NCI-H2171 treated with DMSO at 0.1 percent for 48 hours (cell line): ENCODE data around the gene GORAB.
A peak's percentile ranks its signal among the peaks of the same experiment; 100 is the strongest.

Source experiments
- DNase-seq: peaks from one replicate; lab custom pipeline; 2025; lab: John Stamatoyannopoulos, UW

The GORAB gene

GRCh38 chr1:170531758-170532657 lies at the start of gene GORAB:
Gene GORAB (plus strand): TSS chr1:170532166. CDS start chr1:170532224, 58 bp downstream.
- DNase-seq: peak; percentile 91

GRCh38 chr1:170483051-170483450 lies 48.9 kb upstream of the GORAB start:
- no peak for DNase-seq

- no peak for DNase-seq
These were observed 44.5 kb upstream of the GORAB start for GRCh38 chr1:170487503-170487902.

- DNase-seq: no peak
These were observed 40.7 kb upstream of the GORAB start for GRCh38 chr1:170491291-170491690.

GRCh38 chr1:170494369-170494768 lies 37.6 kb upstream of the GORAB start:
- no peak for DNase-seq

GRCh38 chr1:170495006-170495405 lies 37.0 kb upstream of the GORAB start:
- no peak for DNase-seq

- no peak for DNase-seq
These were observed 33.1 kb upstream of the GORAB start for GRCh38 chr1:170498876-170499275.

- no peak for DNase-seq
These were observed 28.3 kb upstream of the GORAB start for GRCh38 chr1:170503665-170504064.

- DNase-seq: no peak
These were observed 21.8 kb upstream of the GORAB start for GRCh38 chr1:170510163-170510562.

GRCh38 chr1:170511038-170511437 lies 20.9 kb upstream of the GORAB start:
- DNase-seq: no peak

GRCh38 chr1:170513138-170513537 lies 18.8 kb upstream of the GORAB start:
- no peak for DNase-seq

- no peak for DNase-seq
These were observed 13.7 kb upstream of the GORAB start for GRCh38 chr1:170518185-170518834.

GRCh38 chr1:170518965-170519364 lies 13.0 kb upstream of the GORAB start:
- no peak for DNase-seq

- no peak for DNase-seq
These were observed 11.4 kb upstream of the GORAB start for GRCh38 chr1:170520601-170521000.

- no peak for DNase-seq
These were observed 10.1 kb upstream of the GORAB start for GRCh38 chr1:170521818-170522217.

- DNase-seq: no peak
These were observed 801 bp upstream of the GORAB start for GRCh38 chr1:170530972-170531757.

- no peak for DNase-seq
These were observed 1.3 kb downstream of the GORAB start for GRCh38 chr1:170533298-170533697.

GRCh38 chr1:170534626-170535147 lies 2.7 kb downstream of the GORAB start:
- DNase-seq: no peak

GRCh38 chr1:170535418-170535817 lies 3.5 kb downstream of the GORAB start:
- DNase-seq: no peak

GRCh38 chr1:170536924-170537551 lies 5.1 kb downstream of the GORAB start:
- DNase-seq: no peak

- DNase-seq: no peak
These were observed 6.0 kb downstream of the GORAB start for GRCh38 chr1:170537798-170538503.
